Measurements from ENCODE around the gene CES4A.

The CES4A gene

DNA sequence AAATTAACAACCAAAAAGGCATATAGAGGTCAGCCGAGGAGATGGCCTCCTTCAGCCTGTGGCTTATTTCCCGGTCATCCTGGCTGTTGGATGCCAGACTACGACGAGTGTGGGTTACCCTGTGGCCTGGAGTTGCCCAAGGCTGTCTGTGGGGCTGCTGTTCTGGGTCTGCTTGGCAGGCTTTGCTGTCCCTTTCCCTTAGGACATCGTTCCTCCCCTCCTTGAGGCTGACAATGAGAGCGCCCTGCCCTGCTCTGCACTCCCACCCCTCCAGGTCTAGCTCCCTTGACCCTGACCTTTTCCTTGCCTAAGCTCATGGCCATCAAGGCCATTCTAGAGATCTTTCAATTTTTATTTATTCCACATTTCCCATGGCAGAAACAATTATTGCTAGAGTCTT, 38.7 kb downstream of the CES4A start:
- no peak overlapping the region for H2BK120ac ChIP-seq (ENCODE audit: insufficient read depth, low read length, poor library complexity)
- H2AK5ac ChIP-seq (ENCODE audit: low read length): no peak overlapping the region
- no peak overlapping the region for H2AFZ ChIP-seq (ENCODE audit: insufficient read depth, low read length, poor library complexity)

DNA sequence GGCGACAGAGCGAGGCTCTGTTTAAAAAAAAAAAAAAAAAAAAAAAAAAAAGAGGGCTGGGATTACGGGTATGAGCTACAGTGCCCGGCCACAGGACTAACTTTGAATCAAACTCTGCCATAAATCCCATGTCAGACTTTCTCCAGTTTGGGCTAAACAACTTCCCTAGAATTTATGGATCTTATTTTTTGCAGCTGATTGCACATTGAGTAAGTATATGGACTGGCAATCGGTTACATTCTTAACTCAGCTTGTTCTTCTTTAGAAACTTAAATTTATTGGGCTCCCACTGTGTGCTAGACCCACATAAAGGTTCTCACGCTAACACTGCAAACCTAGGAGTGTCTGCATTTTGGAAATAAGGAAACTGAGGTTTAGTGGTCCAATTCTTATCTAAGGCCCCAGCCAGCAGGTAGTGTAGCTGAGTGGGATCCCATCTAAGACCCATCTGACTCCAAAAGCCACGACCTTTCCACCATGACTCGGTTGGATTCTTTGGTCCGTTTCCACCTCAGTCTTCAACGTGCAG, 39.8 kb downstream of the CES4A start:
- peak overlapping the region; percentile 91 for H3K14ac ChIP-seq (ENCODE audit: low read length)
- no peak overlapping the region for H3K23ac ChIP-seq (ENCODE audit: low read length)
- H4K91ac ChIP-seq (ENCODE audit: low read depth, low read length): peak overlapping the region; percentile 70
- H3K4me3 ChIP-seq (ENCODE audit: low read depth, low read length): peak overlapping the region; percentile 65
- peak overlapping the region; percentile 6 for H2BK12ac ChIP-seq (ENCODE audit: low read length)
- peaks cover 13 to 25% of the 10 kb centered on the region in 2 experiments for H3K4me1 ChIP-seq (ENCODE audit: control insufficient read depth in 1 of 2, insufficient read depth in 2 of 2, low read length in 2 of 2)
- no peaks in the 10 kb centered on the region for H3K27me3 ChIP-seq (ENCODE audit: insufficient read depth, low read length)
- WGBS (ENCODE audit: extremely low coverage, insufficient coverage, insufficient read length): no CpG with 5 or more reads among the region's 10 CpGs
- no peak overlapping the region for H2AK5ac ChIP-seq (ENCODE audit: low read length)
- no peak for DNase-seq
- H4K12ac ChIP-seq (ENCODE audit: low read depth, low read length): peak overlapping the region; percentile 69
- peaks cover 13% of the 10 kb centered on the region for H3K79me1 ChIP-seq (ENCODE audit: low read length)
- H3K4ac ChIP-seq (ENCODE audit: low read depth, low read length): peak overlapping the region; percentile 86
- H2AFZ ChIP-seq (ENCODE audit: insufficient read depth, low read length, poor library complexity): peak overlapping the region; percentile 96
- H3K9ac ChIP-seq (ENCODE audit: low read length): peak overlapping the region; percentile 94
- peak overlapping the region; percentile 95 for H4K8ac ChIP-seq (ENCODE audit: low read depth, low read length)
- H2BK120ac ChIP-seq (ENCODE audit: insufficient read depth, low read length, poor library complexity): peak overlapping the region; percentile 91
- peak overlapping the region; percentile 89 for H3K4me2 ChIP-seq (ENCODE audit: low read length)
- peak overlapping the region; percentile 79 for H3K18ac ChIP-seq (ENCODE audit: low read length)
- H3K36me3 ChIP-seq (ENCODE audit: control insufficient read depth in 1 of 2, insufficient read depth in 2 of 2, low read length in 2 of 2): peaks cover 6 to 7% of the 10 kb centered on the region in 2 experiments
- H3K9me3 ChIP-seq (ENCODE audit: insufficient read depth, low read depth, low read length): no peaks in the 10 kb centered on the region
- H2BK5ac ChIP-seq (ENCODE audit: low read depth, low read length, poor library complexity): peak overlapping the region; percentile 73
- peaks cover 19% of the 10 kb centered on the region for H3K79me2 ChIP-seq (ENCODE audit: control insufficient read depth, insufficient read depth, low read length, poor library complexity)
- peak overlapping the region; percentile 85 for H3K27ac ChIP-seq (ENCODE audit: low read depth, low read length)

More for the DNA sequence above, 38.7 kb downstream of the CES4A start:
- Histone ChIP-seq H3K9me3 (ENCODE audit: insufficient read depth, low read depth, low read length) (no peaks in the 10 kb centered on the region), H3K79me2 (ENCODE audit: control insufficient read depth, insufficient read depth, low read length, poor library complexity) (peaks cover 18% of the 10 kb centered on the region), H3K4me3 (ENCODE audit: low read depth, low read length) (no peak overlapping the region), H4K8ac (ENCODE audit: low read depth, low read length) (no peak overlapping the region), H2BK5ac (ENCODE audit: low read depth, low read length, poor library complexity) (no peak overlapping the region), H4K91ac (ENCODE audit: low read depth, low read length) (no peak overlapping the region), H3K23ac (ENCODE audit: low read length) (no peak overlapping the region), H3K4ac (ENCODE audit: low read depth, low read length) (no peak overlapping the region), H3K4me1 (ENCODE audit: control insufficient read depth in 1 of 2, insufficient read depth in 2 of 2, low read length in 2 of 2) (peaks cover 16 to 28% of the 10 kb centered on the region in 2 experiments), H3K79me1 (ENCODE audit: low read length) (peaks cover 15% of the 10 kb centered on the region), H4K12ac (ENCODE audit: low read depth, low read length) (no peak overlapping the region), H3K27ac (ENCODE audit: low read depth, low read length) (no peak overlapping the region), H3K14ac (ENCODE audit: low read length) (no peak overlapping the region), H3K27me3 (ENCODE audit: insufficient read depth, low read length) (no peaks in the 10 kb centered on the region), H3K36me3 (ENCODE audit: control insufficient read depth in 1 of 2, insufficient read depth in 2 of 2, low read length in 2 of 2) (peaks cover 4 to 7% of the 10 kb centered on the region in 2 experiments), H3K18ac (ENCODE audit: low read length) (no peak overlapping the region), H3K9ac (ENCODE audit: low read length) (no peak overlapping the region), H3K4me2 (ENCODE audit: low read length) (no peak overlapping the region), H2BK12ac (ENCODE audit: low read length) (no peak overlapping the region)
- DNase-seq: no peak
- no CpG with 5 or more reads among the region's 6 CpGs for WGBS (ENCODE audit: extremely low coverage, insufficient coverage, insufficient read length)

DNA sequence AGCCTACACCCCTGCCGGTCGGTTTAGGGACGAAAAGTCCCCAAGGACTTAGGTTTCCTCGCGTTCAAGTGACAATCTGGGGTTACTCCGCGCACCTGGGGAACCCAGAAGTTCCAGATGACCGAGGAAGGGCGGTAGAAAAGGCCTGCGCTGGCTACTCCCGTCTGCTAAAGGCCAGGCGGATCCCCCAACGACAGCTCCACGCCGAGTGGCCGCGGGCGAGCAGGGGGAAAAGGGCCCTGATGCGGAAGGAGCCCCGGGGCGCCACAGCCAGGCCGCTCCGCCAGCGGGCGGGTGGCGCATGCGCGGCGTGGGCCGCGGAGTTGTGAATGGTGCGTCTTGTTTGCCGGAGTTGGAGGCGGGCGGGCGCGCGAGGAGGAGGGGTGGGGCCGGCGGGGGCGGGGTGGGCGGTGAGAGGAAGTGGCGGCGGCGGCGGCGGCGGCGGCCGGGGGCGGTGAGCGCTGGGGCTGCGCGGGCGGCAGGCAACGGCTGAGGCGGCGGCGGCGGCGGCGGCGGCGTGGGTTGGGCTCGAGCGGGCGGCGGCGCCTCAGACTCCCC, 40.4 kb downstream of the CES4A start, which contains the start of gene CBFB:
Gene CBFB, plus strand, starts transcription at position 454 of the 558 bp plus-strand sequence. CDS start 259 bp downstream, outside the sequence.
- Histone ChIP-seq H3K4me2 (ENCODE audit: low read length) (peak within 1 kb of the TSS; percentile 89), H3K27ac (ENCODE audit: low read depth, low read length) (peak within 1 kb of the TSS; percentile 94), H3K79me1 (ENCODE audit: low read length) (peaks cover 13% of the 10 kb centered on the region), H3K14ac (ENCODE audit: low read length) (peak within 1 kb of the TSS; percentile 91), H3K4me1 (ENCODE audit: control insufficient read depth in 1 of 2, insufficient read depth in 2 of 2, low read length in 2 of 2) (peaks cover 13 to 25% of the 10 kb centered on the region in 2 experiments), H2AK5ac (ENCODE audit: low read length) (peak within 1 kb of the TSS; percentile 45), H3K9ac (ENCODE audit: low read length) (peak within 1 kb of the TSS; percentile 98), H3K18ac (ENCODE audit: low read length) (peak within 1 kb of the TSS; percentile 85), H2AFZ (ENCODE audit: insufficient read depth, low read length, poor library complexity) (peak within 1 kb of the TSS; percentile 96), H4K8ac (ENCODE audit: low read depth, low read length) (peak within 1 kb of the TSS; percentile 95), H3K23ac (ENCODE audit: low read length) (no peak within 1 kb of the TSS), H3K79me2 (ENCODE audit: control insufficient read depth, insufficient read depth, low read length, poor library complexity) (peaks cover 20% of the 10 kb centered on the region), H4K12ac (ENCODE audit: low read depth, low read length) (peak within 1 kb of the TSS; percentile 76), H3K4me3 (ENCODE audit: low read depth, low read length) (peak within 1 kb of the TSS; percentile 93), H2BK120ac (ENCODE audit: insufficient read depth, low read length, poor library complexity) (peak within 1 kb of the TSS; percentile 91), H4K91ac (ENCODE audit: low read depth, low read length) (peak within 1 kb of the TSS; percentile 87), H3K9me3 (ENCODE audit: insufficient read depth, low read depth, low read length) (no peaks in the 10 kb centered on the region), H3K36me3 (ENCODE audit: control insufficient read depth in 1 of 2, insufficient read depth in 2 of 2, low read length in 2 of 2) (peaks cover 7% of the 10 kb centered on the region in 2 experiments), H2BK5ac (ENCODE audit: low read depth, low read length, poor library complexity) (peak within 1 kb of the TSS; percentile 78), H3K4ac (ENCODE audit: low read depth, low read length) (peak within 1 kb of the TSS; percentile 86), H3K27me3 (ENCODE audit: insufficient read depth, low read length) (no peaks in the 10 kb centered on the region), H2BK12ac (ENCODE audit: low read length) (peak within 1 kb of the TSS; percentile 15)
- WGBS (ENCODE audit: extremely low coverage, insufficient coverage, insufficient read length): no CpG with 5 or more reads among the region's 69 CpGs
- peak; percentile 93 to 96 for DNase-seq

DNA sequence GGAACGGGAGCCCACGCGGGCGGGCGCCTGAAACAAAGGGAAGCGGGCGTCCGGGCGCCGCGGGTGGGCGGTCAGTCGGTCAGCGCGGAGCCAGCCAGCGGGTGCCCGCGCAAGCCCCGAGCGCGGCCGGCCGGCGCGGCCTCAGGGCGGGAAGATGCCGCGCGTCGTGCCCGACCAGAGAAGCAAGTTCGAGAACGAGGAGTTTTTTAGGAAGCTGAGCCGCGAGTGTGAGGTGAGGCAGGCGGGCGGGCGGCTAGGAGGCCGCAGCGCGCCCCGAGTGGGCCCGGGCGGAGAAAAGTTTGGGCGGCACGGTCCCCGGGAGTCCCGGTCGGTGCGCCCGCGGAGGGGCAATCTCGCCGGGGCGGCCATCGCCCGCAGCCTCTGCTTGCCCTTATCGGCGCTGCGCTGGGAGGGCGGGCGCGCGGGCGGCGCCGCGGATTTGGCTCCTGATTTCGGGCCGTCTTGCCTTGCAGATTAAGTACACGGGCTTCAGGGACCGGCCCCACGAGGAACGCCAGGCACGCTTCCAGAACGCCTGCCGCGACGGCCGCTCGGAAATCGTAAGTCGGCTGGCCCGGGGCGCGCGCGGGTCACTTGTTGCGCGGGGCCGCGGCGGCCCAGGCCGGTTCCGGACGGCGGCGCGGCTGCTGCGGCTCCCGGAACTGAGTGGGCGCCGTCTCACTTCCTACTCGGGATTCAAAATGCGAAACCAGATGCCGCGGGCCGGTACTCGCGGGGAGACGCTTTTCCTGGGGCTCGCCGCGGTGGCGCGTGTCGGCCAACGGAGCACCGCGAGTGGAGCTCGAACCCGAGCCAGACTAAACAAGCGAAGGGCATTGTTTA, 41.1 kb downstream of the CES4A start:
- H3K27me3 ChIP-seq (ENCODE audit: insufficient read depth, low read length): no peaks in the 10 kb centered on the region
- peak overlapping the region; percentile 45 for H2AK5ac ChIP-seq (ENCODE audit: low read length)
- H4K12ac ChIP-seq (ENCODE audit: low read depth, low read length): peak overlapping the region; percentile 76
- H3K9me3 ChIP-seq (ENCODE audit: insufficient read depth, low read depth, low read length): no peaks in the 10 kb centered on the region
- H3K18ac ChIP-seq (ENCODE audit: low read length): peak overlapping the region; percentile 85
- peak overlapping the region; percentile 74 for H2BK120ac ChIP-seq (ENCODE audit: insufficient read depth, low read length, poor library complexity)
- peak; percentile 49 to 71 for DNase-seq
- peak overlapping the region; percentile 79 for H4K8ac ChIP-seq (ENCODE audit: low read depth, low read length)
- H3K9ac ChIP-seq (ENCODE audit: low read length): peak overlapping the region; percentile 98
- peak overlapping the region; percentile 78 for H2BK5ac ChIP-seq (ENCODE audit: low read depth, low read length, poor library complexity)
- H3K23ac ChIP-seq (ENCODE audit: low read length): no peak overlapping the region
- H3K4me1 ChIP-seq (ENCODE audit: control insufficient read depth in 1 of 2, insufficient read depth in 2 of 2, low read length in 2 of 2): peaks cover 7 to 21% of the 10 kb centered on the region in 2 experiments
- peak overlapping the region; percentile 89 for H3K14ac ChIP-seq (ENCODE audit: low read length)
- WGBS (ENCODE audit: extremely low coverage, insufficient coverage, insufficient read length): no CpG with 5 or more reads among the region's 123 CpGs
- H2AFZ ChIP-seq (ENCODE audit: insufficient read depth, low read length, poor library complexity): peak overlapping the region; percentile 88
- H3K4me3 ChIP-seq (ENCODE audit: low read depth, low read length): peak overlapping the region; percentile 93
- peaks cover 13% of the 10 kb centered on the region for H3K79me1 ChIP-seq (ENCODE audit: low read length)
- H3K36me3 ChIP-seq (ENCODE audit: control insufficient read depth in 1 of 2, insufficient read depth in 2 of 2, low read length in 2 of 2): peaks cover 7 to 8% of the 10 kb centered on the region in 2 experiments
- H3K4me2 ChIP-seq (ENCODE audit: low read length): peak overlapping the region; percentile 77
- peak overlapping the region; percentile 63 for H3K4ac ChIP-seq (ENCODE audit: low read depth, low read length)
- peak overlapping the region; percentile 94 for H3K27ac ChIP-seq (ENCODE audit: low read depth, low read length)
- H2BK12ac ChIP-seq (ENCODE audit: low read length): peak overlapping the region; percentile 15
- peak overlapping the region; percentile 87 for H4K91ac ChIP-seq (ENCODE audit: low read depth, low read length)
- H3K79me2 ChIP-seq (ENCODE audit: control insufficient read depth, insufficient read depth, low read length, poor library complexity): peaks cover 20% of the 10 kb centered on the region

Measured in trophoblast cell (in vitro differentiated cells and primary cell).